Stimulated activated CD8-positive, alpha-beta memory T cell treated with anti-CD3 and anti-CD28 coated beads, Interleukin-2, amount 100 ng/mL, for 48 hours (primary cell): Measurements from ENCODE around the gene TCF4.
A peak's percentile ranks its signal among the peaks of the same experiment; 100 is the strongest.

Source experiments
- DNase-seq, 2 donors: peaks; one replicate each; pipeline ENCODE4 v3.0.0-alpha.2; 2020; ENCODE audit warnings: low read depth in 2 of 2

The TCF4 gene

DNA sequence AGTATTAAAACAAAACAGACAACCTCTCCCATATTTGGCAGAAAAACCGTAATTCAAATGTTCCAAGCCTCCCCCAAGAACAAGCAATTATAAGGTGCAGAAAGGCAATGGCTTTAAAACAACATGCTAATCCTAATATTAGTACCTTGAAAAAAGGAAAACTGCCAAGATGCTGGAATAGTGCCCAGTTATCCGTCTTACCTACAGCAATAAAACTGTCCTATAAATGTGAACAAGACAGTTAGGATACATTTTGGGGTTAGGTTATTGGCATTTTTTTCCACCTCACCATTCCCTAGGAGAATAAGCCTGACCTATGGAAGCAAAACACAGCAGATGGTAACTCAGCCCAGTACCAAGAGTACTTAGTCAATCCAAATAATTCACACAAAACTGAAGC, 83.2 kb downstream of the TCF4 start:
- DNase-seq = no peak

GRCh38 chr18:55503167-55503820, 84.7 kb downstream of the TCF4 start:
- DNase-seq = no peak

GRCh38 chr18:55501982-55502710, 85.8 kb downstream of the TCF4 start:
- no peak for DNase-seq

GRCh38 chr18:55501579-55501978, 86.4 kb downstream of the TCF4 start:
- no peak for DNase-seq

DNA sequence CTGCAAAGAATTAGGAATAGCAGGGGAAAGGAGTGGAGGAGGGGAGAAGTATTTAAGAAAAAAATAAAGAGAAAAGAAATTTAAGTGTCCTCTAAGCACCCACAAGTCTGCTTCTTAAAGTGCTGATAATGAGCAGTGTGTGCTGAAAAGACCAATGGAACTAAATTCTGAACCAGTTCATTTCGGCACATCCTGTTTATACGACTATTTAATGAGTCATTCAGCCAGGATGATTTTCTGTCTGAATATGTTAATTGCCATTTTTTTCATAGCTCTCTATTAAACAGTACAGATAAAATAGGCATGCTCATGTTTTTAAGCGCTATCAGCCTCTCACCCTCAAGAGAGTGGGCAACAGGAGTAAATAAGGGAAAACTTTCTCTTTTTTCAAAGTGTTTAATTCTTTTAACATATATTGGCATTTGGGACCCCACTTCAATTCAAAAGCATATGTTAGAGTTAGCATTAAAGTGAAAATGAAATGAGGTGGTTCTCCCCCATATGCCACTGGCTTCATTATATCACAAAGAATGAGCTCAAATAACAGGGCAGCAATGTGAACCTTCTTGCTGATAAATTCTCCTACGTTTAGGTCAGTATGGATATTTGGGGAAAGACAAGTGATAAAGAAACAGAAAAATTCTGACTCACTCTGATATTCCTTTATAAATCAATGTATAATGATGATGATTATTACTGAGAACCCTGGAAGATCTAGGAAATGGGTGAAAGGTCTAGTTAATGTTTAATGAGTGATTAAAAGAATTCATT, 87.5 kb downstream of the TCF4 start:
- DNase-seq = no peak

DNA sequence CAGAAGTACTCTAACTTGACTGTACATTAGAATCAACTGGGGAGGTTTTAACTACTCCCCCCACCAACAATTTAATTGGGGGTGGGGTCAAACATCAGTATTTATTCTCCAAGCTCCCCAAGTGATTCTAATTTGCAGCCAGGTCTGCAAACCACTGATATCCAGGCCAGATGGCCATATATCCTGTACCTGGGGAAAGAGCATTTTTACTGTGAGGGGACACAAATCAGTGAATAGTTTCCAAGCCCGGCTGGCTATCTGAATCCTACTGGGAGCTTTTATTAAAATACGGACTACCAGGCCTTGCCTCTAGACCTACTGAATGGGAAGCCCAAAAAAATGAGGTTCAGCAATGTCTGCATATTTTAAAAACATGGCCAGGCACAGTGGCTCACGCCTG, 88.5 kb downstream of the TCF4 start:
- no peak for DNase-seq

- no peak for DNase-seq
Observed at GRCh38 chr18:55497825-55498403, 90.1 kb downstream of the TCF4 start.

- no peak for DNase-seq
Observed at GRCh38 chr18:55494899-55495298, 93.1 kb downstream of the TCF4 start.

GRCh38 chr18:55494441-55494840, 93.6 kb downstream of the TCF4 start:
- no peak for DNase-seq

DNA sequence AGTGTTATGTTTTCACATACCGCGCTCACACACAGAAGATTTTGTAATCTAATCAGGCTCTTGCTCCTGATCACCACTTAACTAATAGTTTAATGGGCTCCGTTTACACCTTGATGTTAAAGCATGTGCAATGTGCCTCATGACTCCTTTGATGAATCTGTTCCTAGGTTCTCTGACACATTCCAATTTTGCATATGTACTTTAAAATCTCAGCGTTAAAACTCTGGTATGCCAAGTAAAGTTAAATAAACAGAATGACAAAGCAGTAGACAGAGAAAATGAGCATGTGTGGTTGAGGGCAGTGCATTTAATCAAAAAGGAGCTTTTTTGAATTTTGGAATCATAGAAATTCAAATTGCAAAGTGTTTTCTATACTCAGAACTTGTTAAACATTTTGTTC, 96.4 kb downstream of the TCF4 start:
- no peak for DNase-seq

- peak; percentile 4 to 8 for DNase-seq
Observed at GRCh38 chr18:55489034-55489986, 98.7 kb downstream of the TCF4 start.

GRCh38 chr18:55488473-55488872, 99.5 kb downstream of the TCF4 start:
- DNase-seq = no peak

- DNase-seq = no peak
Observed at GRCh38 chr18:55487997-55488396, 100.0 kb downstream of the TCF4 start.

- DNase-seq = no peak
Observed at GRCh38 chr18:55486936-55487335, 101.1 kb downstream of the TCF4 start.

DNA sequence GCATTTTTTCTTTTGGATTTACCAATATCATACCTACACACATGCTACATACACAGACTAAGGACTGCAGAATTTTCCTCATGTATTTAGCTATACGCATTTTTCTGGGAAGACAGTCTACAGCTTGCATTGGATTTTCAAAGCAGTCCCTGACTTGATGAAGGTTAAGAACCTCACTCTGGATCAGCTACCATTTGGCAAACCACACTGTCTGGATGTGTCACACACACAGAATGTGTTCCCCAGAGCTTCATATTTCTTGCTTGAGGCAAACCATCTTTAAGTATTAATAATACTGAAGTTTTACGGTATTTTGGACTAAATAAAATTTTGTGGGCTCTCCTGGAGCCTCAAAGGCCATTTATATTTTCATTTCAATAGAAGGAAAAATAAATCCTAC, 102.3 kb downstream of the TCF4 start:
- no peak for DNase-seq

- DNase-seq = no peak
Observed at GRCh38 chr18:55484773-55485172, 103.2 kb downstream of the TCF4 start.

DNA sequence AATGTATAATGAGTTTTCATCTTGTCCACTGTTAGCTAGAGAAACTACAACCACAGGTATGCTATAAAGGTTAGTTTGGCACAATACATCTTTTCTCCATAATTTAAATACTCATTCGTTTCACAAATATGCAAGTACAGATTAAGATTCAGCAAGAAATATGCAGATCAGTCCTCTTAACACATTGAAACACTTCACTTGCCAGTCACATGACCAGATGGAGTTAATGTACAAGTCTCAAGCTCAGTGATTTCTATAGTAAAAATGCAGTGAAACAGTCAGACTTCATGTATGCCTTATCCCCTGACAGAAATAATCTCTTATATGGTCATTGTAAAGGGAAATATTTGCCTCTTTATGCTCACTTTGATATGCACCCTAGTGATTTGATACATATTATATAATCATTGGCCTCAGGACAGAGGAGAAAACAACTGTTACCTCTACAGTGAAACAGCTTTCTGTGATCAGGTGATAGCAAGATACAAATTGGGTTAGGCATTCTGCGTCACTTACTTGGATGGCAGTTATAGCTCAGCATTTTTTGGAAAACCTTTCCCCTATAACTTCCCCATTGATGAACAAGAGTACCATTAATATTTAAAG, 104.6 kb downstream of the TCF4 start:
- no peak for DNase-seq

- no peak for DNase-seq
Observed at GRCh38 chr18:55479656-55480420, 108.2 kb downstream of the TCF4 start.

- no peak for DNase-seq
Observed at GRCh38 chr18:55477860-55478581, 110.0 kb downstream of the TCF4 start.

GRCh38 chr18:55477499-55477859, 110.5 kb downstream of the TCF4 start:
- DNase-seq = no peak
